Measurements from ENCODE around the gene HIRIP3. TPM values are rescaled to one million over a fixed set of nuclear protein-coding genes. Genes with fewer than 3 reads are reported as not detected.
A peak's percentile ranks its signal among the peaks of the same experiment; 100 is the strongest.

The HIRIP3 gene
- total and polyA plus RNA-seq, 2 of the 4 experiments (the other 2 are of a cell fraction) = 5.0 to 10.5 TPM

GRCh38 chr16:29973384-29974246 is 21.8 kb downstream of the HIRIP3 start, which contains the start of gene TAOK2:
Gene TAOK2 (plus strand): TSS chr16:29973868. CDS start chr16:29977773, 3,905 bp downstream.
- H3K4me2 ChIP-seq (ENCODE audit: low read depth, low read length) = peak within 1 kb of the TSS; percentile 91
- in situ Hi-C loops (cut with MboI; ENCODE audit: low sequenced_read_pairs) = no loop called here
- H3K9ac ChIP-seq (ENCODE audit: low read depth, low read length) = peak within 1 kb of the TSS; percentile 94
- H3K18ac ChIP-seq (ENCODE audit: low read depth, low read length) = no peak within 1 kb of the TSS; the same call in 1 of the 2 replicates
- peak within 1 kb of the TSS; percentile 68 to 98 for H4K8ac ChIP-seq (ENCODE audit: low read depth in 2 of 2, low read length in 2 of 2)
- TSS peak; percentile 63 for BruUV-seq (replicated peaks)
- DNase-seq = peak; percentile 99
- H4K5ac ChIP-seq (ENCODE audit: low read depth, low read length) = peak within 1 kb of the TSS; percentile 38; the same call in 1 of the 2 replicates
- POLR2A ChIA-PET (ENCODE audit: unreplicated experiment) = interaction anchor here (1.1 to 1.3 kb wide), 3 partner anchors 11 to 23 kb away, joined by 4 to 8 read pairs (median 5); partner anchors contain the start of gene TMEM219
- no peaks in the 10 kb centered on the region for H3K9me3 ChIP-seq (ENCODE audit: control insufficient read depth, insufficient read depth, low read length)
- H2AFZ ChIP-seq (replicated peaks; ENCODE audit: low read length, poor library complexity) = peak within 1 kb of the TSS; percentile 97
- peaks cover 26% of the 10 kb centered on the region for H3K9me1 ChIP-seq (ENCODE audit: insufficient read depth, low read length)
- H2BK120ac ChIP-seq (ENCODE audit: low read depth, low read length) = peak within 1 kb of the TSS; percentile 20; the same call in 1 of the 2 replicates
- peak within 1 kb of the TSS; percentile 97 for H2AK5ac ChIP-seq (ENCODE audit: low read depth, low read length)
- CTCF ChIA-PET = interaction anchor here (1.1 to 1.3 kb wide), 2 partner anchors 11 to 12 kb away, joined by 3 read pairs; partner anchors contain the start of gene TMEM219
- peak within 1 kb of the TSS; percentile 81 for H3K56ac ChIP-seq (ENCODE audit: extremely low read depth, insufficient read depth, low read length)
- H3K27me3 ChIP-seq (ENCODE audit: control insufficient read depth, insufficient read depth, low read length) = no peaks in the 10 kb centered on the region
- peak within 1 kb of the TSS; percentile 99 for H2AK9ac ChIP-seq (replicated peaks; ENCODE audit: low read depth, low read length, poor library complexity)
- H3K14ac ChIP-seq (replicated peaks; ENCODE audit: low read depth, low read length) = peak within 1 kb of the TSS; percentile 99
- H3K4ac ChIP-seq (ENCODE audit: low read depth, low read length) = peak within 1 kb of the TSS; percentile 97
- peak within 1 kb of the TSS; percentile 88 for H4K91ac ChIP-seq (ENCODE audit: insufficient read depth, low read depth, low read length)
- H2BK15ac ChIP-seq (ENCODE audit: low read depth, low read length) = no peak within 1 kb of the TSS
- dilution Hi-C loops (cut with HindIII; ENCODE audit: low sequenced_read_pairs, unreplicated experiment) = no loop called here
- peaks cover 0 to 49% of the 10 kb centered on the region in 2 experiments for H3K79me1 ChIP-seq (ENCODE audit: low read depth in 1 of 2, low read length in 2 of 2)
- no peak within 1 kb of the TSS for H2BK20ac ChIP-seq (ENCODE audit: low read depth, low read length)
- intact Hi-C loops (cut with micrococcal nuclease) = loop anchor here (1.0 to 5.0 kb wide), 3 partner anchors 46 to 111 kb away; partner anchors contain the start of genes ASPHD1, CDIPT and KCTD13
- peak within 1 kb of the TSS; percentile 92 for H3K27ac ChIP-seq (ENCODE audit: insufficient read depth, low read length)
- TF ChIP-seq MXI1 (IDR thresholded peaks at IDR 0.05; ENCODE audit: borderline replicate concordance, low read depth, low read length) = peak; percentile 95
- no peak for TF ChIP-seq CHD1 (IDR thresholded peaks at IDR 0.05; ENCODE audit: low read depth, low read length)
- peak; percentile 96 for TF ChIP-seq MAZ (IDR thresholded peaks at IDR 0.05; ENCODE audit: borderline replicate concordance, low read depth, low read length)
- peak; percentile 83 for TF ChIP-seq POLR2A (IDR thresholded peaks at IDR 0.05; ENCODE audit: low read depth, low read length)
- peak; percentile 93 for TF ChIP-seq RFX5 (IDR thresholded peaks at IDR 0.05; ENCODE audit: low read depth, low read length)
- no peak for TF ChIP-seq ELK1 (IDR thresholded peaks at IDR 0.05; ENCODE audit: borderline replicate concordance, low read depth, low read length)
- H2BK5ac ChIP-seq (ENCODE audit: low read depth, low read length, poor library complexity, severe bottlenecking) = peak within 1 kb of the TSS; percentile 79
- WGBS, 2 experiments (ENCODE audit: extremely low coverage in 2 of 2, insufficient read length in 1 of 2) = 5% methylated on average over 17 of the region's 75 CpGs; no CpG with 5 or more reads in 1 of the 2 experiments
- H3K4me1 ChIP-seq (ENCODE audit: control insufficient read depth, insufficient read depth, low read length) = peaks cover 13% of the 10 kb centered on the region; the same call in 1 of the 2 replicates
- peaks cover 22% of the 10 kb centered on the region for H3K36me3 ChIP-seq (ENCODE audit: control insufficient read depth, insufficient read depth, low read length)
- peak within 1 kb of the TSS; percentile 69 for H3K4me3 ChIP-seq (ENCODE audit: insufficient read depth, low read depth, low read length)
- peak; percentile 99 for ATAC-seq (ENCODE audit: low read depth)
- H3K23ac ChIP-seq (ENCODE audit: low read depth, low read length) = peak within 1 kb of the TSS; percentile 99
- peaks cover 44% of the 10 kb centered on the region for H4K20me1 ChIP-seq (ENCODE audit: insufficient read depth, low read length)
